HepG2 (cell line): ENCODE data around the gene DOK7. TPM values are rescaled to one million over a fixed set of nuclear protein-coding genes. Genes with fewer than 3 reads are reported as not detected.

Experiments
- ARID5B ChIP-seq: IDR thresholded peaks from 2 replicates; pipeline ENCODE4 v1.4.0; 2020; ENCODE audit warnings: mild to moderate bottlenecking, missing genetic modification reagents
- CHCHD3 ChIP-seq: sonication (generic); formaldehyde crosslinking; IDR thresholded peaks from 2 replicates; pipeline ENCODE4 v1.8.0; 2022; ENCODE audit warnings: mild to moderate bottlenecking, missing genetic modification reagents, moderate library complexity
- DMAP1 ChIP-seq: IDR thresholded peaks from 2 replicates; pipeline ENCODE4 v1.6.1; 2016
- GZF1 ChIP-seq: sonication (generic); formaldehyde crosslinking; IDR thresholded peaks from 2 replicates; pipeline ENCODE4 v1.5.1; 2020; ENCODE audit warnings: mild to moderate bottlenecking, missing genetic modification reagents
- HDAC2 ChIP-seq: sonication (generic); formaldehyde crosslinking; IDR thresholded peaks from 2 replicates; pipeline ENCODE4 v1.4.0; 2020; ENCODE audit warnings: missing genetic modification reagents
- HMG20B ChIP-seq: conservative IDR thresholded peaks from 2 replicates; pipeline ENCODE4 v1.6.1; 2016; ENCODE audit warnings: missing genetic modification reagents, missing compliant biosample characterization
- NR2F1 ChIP-seq, 2 experiments: fragments of 450-650 bp in 1 of 2; formaldehyde crosslinking in 1 of 2; IDR thresholded peaks; 2 replicates each; pipeline versions ENCODE4 v1.5.0 to v1.6.1; 2016 to 2020; ENCODE audit warnings: mild to moderate bottlenecking in 1 of 2, missing compliant biosample characterization in 1 of 2, missing genetic modification reagents in 1 of 2, moderate library complexity in 1 of 2
- PCBP1 ChIP-seq: fragments of 200-400 bp; formaldehyde crosslinking; IDR thresholded peaks from 2 replicates; pipeline ENCODE4 v1.6.1; 2017; ENCODE audit warnings: mild to moderate bottlenecking, low read depth, low read length, borderline replicate concordance
- PHF8 ChIP-seq: sonication (generic); formaldehyde crosslinking; IDR thresholded peaks from 2 replicates; pipeline ENCODE4 v1.5.0; 2020; ENCODE audit warnings: missing genetic modification reagents
- RARA ChIP-seq: IDR thresholded peaks from 2 replicates; pipeline ENCODE4 v1.6.1; 2016; ENCODE audit warnings: missing genetic modification reagents, missing compliant biosample characterization
- SP5 ChIP-seq: IDR thresholded peaks from 2 replicates; pipeline ENCODE4 v1.6.1; 2016; ENCODE audit warnings: low read depth, borderline replicate concordance
- STAT5B ChIP-seq: sonication (generic); formaldehyde crosslinking; IDR thresholded peaks from 2 replicates; pipeline ENCODE4 v1.4.0; 2020; ENCODE audit warnings: missing genetic modification reagents
- YY1 ChIP-seq: IDR thresholded peaks from 2 replicates; pipeline ENCODE4 v1.6.1; 2011; ENCODE audit warnings: low read length, low read depth, moderate library complexity, mild to moderate bottlenecking; ENCODE audit not compliant: insufficient read depth, insufficient replicate concordance
- ZC3H13 ChIP-seq: sonication (generic); formaldehyde crosslinking; IDR thresholded peaks from 2 replicates; pipeline ENCODE4 v1.8.1; 2023; ENCODE audit warnings: mild to moderate bottlenecking, missing genetic modification reagents, moderate library complexity
- ZNF572 ChIP-seq: sonication (generic); formaldehyde crosslinking; IDR thresholded peaks from 2 replicates; pipeline ENCODE4 v1.5.1; 2020; ENCODE audit warnings: mild to moderate bottlenecking, missing genetic modification reagents
- ZNF724P ChIP-seq: sonication (generic); formaldehyde crosslinking; IDR thresholded peaks from 2 replicates; pipeline ENCODE4 v1.8.0; 2022; ENCODE audit warnings: missing genetic modification reagents, borderline replicate concordance
- ZNF777 ChIP-seq: sonication (generic); formaldehyde crosslinking; IDR thresholded peaks from 2 replicates; pipeline ENCODE4 v1.4.0; 2020; ENCODE audit warnings: missing genetic modification reagents
- ZNF784 ChIP-seq: sonication (generic); formaldehyde crosslinking; IDR thresholded peaks from 2 replicates; pipeline ENCODE4 v1.5.1; 2020; ENCODE audit warnings: missing genetic modification reagents, mild to moderate bottlenecking, borderline replicate concordance
- ZNF879 ChIP-seq: sonication (generic); formaldehyde crosslinking; IDR thresholded peaks from 2 replicates; pipeline ENCODE4 v1.8.1; 2023; ENCODE audit warnings: missing genetic modification reagents
- ZSCAN22 ChIP-seq: sonication (generic); formaldehyde crosslinking; IDR thresholded peaks from 2 replicates; pipeline ENCODE4 v1.4.0; 2020; ENCODE audit warnings: mild to moderate bottlenecking, missing genetic modification reagents
- polyA plus RNA-seq, 8 experiments: library from polyadenylated mRNA; depleted of rRNA in 3 of 8; stranded (reverse) in 7 of 8; unstranded in 1 of 8; fragments of >200 nt; fragmentation: Illumina TruSeq in 4 of 8; extraction: Trizol in 4 of 8; gene quantifications; 2 replicates each; pipeline versions ENCODE4 v1.2.1 to v1.2.3, GENCODE V29; 2011 to 2016; ENCODE audit warnings: low read depth in 4 of 8, missing spikeins in 1 of 8, mixed read lengths in 1 of 8; ENCODE audit not compliant: insufficient read depth in 1 of 8
- total RNA-seq, 5 experiments: library from RNA; depleted of rRNA; stranded (reverse); fragments of >200 nt; fragmentation: Illumina TruSeq; extraction: Trizol; gene quantifications; 2 replicates each; pipeline ENCODE4 v1.2.3, GENCODE V29; 2016; ENCODE audit warnings: low read depth in 1 of 5
- TF ChIP-seq, protein P1 (sequence below): sonication (generic); formaldehyde crosslinking; IDR thresholded peaks from 2 replicates; pipeline ENCODE4 v1.5.1; 2020; ENCODE audit warnings: mild to moderate bottlenecking, missing genetic modification reagents, borderline replicate concordance

Gene DOK7
- total and polyA plus RNA-seq, 2 of the 13 experiments (the other 11 are each of a cell fraction or from before 2014, with no cell fraction given) = 0.03 to 0.07 TPM

DNA sequence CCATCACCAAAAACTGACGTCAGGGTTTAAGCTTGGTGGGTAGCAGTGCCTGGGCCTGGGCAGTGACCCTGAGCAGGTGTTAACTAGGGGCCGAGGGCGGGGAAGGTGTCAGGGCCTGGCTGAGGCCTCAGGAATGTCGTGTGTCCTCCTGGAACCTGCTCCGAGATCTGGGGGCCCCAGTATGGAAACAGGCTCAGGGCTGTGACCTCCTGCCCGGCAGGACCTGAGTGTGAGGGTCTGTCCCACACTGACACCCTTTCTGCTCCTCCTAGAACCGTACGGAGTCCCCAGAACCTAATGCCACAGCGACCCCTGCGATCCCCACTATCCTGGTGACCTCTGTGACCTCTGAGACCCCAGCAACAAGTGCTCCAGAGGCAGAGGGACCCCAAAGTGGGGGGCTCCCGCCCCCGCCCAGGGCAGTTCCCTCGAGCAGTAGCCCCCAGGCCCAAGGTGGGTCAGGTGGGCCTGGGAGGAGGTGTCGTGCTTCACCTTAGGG lies 20.6 kb upstream of the DOK7 start (continued):
- TF ChIP-seq ZSCAN22 (CRISPR knock-in tag) (no peak), SP5 (peak; percentile 94), HMG20B (CRISPR knock-in tag) (peak; percentile 36; the same call in 1 of the 2 replicates), NR2F1 (CRISPR knock-in tag; IDR thresholded peaks at IDR 0.05) (peak; percentile 39 to 58; a peak in 3 of 4 replicates), GZF1 (CRISPR knock-in tag) (peak; percentile 18; the same call in 1 of the 2 replicates), ZNF572 (CRISPR knock-in tag) (peak; percentile 82), PCBP1 (no peak; the same call in 1 of the 2 replicates), ZNF777 (no peak), YY1 (peak; percentile 35), STAT5B (no peak), PHF8 (CRISPR knock-in tag) (0 out of 2 replicates have a peak, but pooled peaks have one; percentile 1), ARID5B (peak; percentile 17; the same call in 1 of the 2 replicates), ZNF724P (no peak), ZNF879 (CRISPR knock-in tag) (no peak), DMAP1 (CRISPR knock-in tag) (no peak; the same call in 1 of the 2 replicates), ZNF784 (CRISPR knock-in tag) (no peak), HDAC2 (0 out of 2 replicates have a peak, but pooled peaks have one; percentile 5), ZC3H13 (peak; percentile 18; the same call in 1 of the 2 replicates), RARA (CRISPR knock-in tag) (peak; percentile 77), CHCHD3 (CRISPR knock-in tag) (0 out of 2 replicates have a peak, but pooled peaks have one; percentile 12)
- TF ChIP-seq, protein P1, sequence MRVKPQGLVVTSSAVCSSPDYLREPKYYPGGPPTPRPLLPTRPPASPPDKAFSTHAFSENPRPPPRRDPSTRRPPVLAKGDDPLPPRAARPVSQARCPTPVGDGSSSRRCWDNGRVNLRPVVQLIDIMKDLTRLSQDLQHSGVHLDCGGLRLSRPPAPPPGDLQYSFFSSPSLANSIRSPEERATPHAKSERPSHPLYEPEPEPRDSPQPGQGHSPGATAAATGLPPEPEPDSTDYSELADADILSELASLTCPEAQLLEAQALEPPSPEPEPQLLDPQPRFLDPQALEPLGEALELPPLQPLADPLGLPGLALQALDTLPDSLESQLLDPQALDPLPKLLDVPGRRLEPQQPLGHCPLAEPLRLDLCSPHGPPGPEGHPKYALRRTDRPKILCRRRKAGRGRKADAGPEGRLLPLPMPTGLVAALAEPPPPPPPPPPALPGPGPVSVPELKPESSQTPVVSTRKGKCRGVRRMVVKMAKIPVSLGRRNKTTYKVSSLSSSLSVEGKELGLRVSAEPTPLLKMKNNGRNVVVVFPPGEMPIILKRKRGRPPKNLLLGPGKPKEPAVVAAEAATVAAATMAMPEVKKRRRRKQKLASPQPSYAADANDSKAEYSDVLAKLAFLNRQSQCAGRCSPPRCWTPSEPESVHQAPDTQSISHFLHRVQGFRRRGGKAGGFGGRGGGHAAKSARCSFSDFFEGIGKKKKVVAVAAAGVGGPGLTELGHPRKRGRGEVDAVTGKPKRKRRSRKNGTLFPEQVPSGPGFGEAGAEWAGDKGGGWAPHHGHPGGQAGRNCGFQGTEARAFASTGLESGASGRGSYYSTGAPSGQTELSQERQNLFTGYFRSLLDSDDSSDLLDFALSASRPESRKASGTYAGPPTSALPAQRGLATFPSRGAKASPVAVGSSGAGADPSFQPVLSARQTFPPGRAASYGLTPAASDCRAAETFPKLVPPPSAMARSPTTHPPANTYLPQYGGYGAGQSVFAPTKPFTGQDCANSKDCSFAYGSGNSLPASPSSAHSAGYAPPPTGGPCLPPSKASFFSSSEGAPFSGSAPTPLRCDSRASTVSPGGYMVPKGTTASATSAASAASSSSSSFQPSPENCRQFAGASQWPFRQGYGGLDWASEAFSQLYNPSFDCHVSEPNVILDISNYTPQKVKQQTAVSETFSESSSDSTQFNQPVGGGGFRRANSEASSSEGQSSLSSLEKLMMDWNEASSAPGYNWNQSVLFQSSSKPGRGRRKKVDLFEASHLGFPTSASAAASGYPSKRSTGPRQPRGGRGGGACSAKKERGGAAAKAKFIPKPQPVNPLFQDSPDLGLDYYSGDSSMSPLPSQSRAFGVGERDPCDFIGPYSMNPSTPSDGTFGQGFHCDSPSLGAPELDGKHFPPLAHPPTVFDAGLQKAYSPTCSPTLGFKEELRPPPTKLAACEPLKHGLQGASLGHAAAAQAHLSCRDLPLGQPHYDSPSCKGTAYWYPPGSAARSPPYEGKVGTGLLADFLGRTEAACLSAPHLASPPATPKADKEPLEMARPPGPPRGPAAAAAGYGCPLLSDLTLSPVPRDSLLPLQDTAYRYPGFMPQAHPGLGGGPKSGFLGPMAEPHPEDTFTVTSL (CRISPR knock-in tag) = 0 out of 2 replicates have a peak, but pooled peaks have one; percentile 45
